ENCODE data around the gene SLC25A39. TPM values are rescaled to one million over a fixed set of nuclear protein-coding genes. Genes with fewer than 3 reads are reported as not detected.

Gene SLC25A39
- total RNA-seq, 6 experiments from 2014 or later, result 56.3 to 111 (median 64.6) TPM

DNA sequence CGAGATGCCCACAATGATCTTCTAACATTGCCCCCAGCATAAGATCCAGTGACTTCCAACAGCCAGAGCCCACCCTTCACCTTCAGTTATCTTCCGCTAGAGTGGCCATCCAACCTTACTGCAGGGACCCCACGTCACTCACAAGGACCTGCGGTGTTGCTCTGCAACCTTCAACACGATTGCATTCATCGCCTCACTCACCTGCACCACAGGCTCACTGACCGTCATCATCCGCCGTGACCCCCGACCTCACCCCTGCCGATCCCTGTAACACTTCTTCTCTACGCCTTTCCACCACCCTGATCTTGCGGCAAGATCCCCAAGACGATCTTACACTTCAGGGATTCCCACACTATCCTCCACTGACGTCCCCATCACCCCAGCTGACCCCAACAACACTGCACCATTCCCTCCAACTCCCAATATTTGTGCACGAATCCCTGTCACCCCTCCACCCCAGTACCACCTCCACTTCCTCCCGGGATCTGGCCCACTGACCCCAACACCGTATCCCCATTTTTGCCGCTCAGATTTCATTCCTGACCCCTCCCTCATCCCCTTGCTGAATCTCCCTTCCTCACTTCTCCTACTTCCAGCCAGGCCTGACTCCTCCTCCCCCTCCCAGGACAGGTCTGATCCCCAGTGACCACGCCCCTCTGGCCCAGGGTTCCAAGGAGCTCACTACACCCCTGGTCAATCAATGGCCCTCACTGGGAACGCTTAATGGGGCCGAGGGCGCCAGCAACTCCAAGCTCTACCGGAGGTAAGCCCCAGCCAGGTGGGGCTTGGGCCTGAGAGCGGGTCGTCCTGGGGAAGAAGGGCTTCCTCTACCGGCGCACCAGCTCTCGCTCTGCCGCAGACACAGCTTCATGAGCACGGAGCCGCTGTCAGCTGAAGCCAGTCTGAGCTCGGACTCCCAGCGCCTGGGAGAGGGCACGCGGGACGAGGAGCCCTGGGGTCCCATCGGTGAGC, 8.6 kb downstream of the SLC25A39 start:
- H3K9me3 ChIP-seq, result no peaks in the 10 kb centered on the region
- H3K4me3 ChIP-seq, result no peak overlapping the region
- no peaks in the 10 kb centered on the region for H3K4me1 ChIP-seq
- WGBS (ENCODE audit: insufficient coverage, low coverage, low lambda C conversion rate, missing lambda C conversion rate), result 9% methylated on average over 27 of the region's 38 CpGs
- intact Hi-C loops (cut with DNase I), result no loop called here
- no peak overlapping the region for H3K27ac ChIP-seq
- H3K27me3 ChIP-seq, result no peaks in the 10 kb centered on the region
- ATAC-seq, result no peak
- no peak for DNase-seq
- TF ChIP-seq POLR2A (IDR thresholded peaks at IDR 0.05), result no peak
- TF ChIP-seq, protein P1, sequence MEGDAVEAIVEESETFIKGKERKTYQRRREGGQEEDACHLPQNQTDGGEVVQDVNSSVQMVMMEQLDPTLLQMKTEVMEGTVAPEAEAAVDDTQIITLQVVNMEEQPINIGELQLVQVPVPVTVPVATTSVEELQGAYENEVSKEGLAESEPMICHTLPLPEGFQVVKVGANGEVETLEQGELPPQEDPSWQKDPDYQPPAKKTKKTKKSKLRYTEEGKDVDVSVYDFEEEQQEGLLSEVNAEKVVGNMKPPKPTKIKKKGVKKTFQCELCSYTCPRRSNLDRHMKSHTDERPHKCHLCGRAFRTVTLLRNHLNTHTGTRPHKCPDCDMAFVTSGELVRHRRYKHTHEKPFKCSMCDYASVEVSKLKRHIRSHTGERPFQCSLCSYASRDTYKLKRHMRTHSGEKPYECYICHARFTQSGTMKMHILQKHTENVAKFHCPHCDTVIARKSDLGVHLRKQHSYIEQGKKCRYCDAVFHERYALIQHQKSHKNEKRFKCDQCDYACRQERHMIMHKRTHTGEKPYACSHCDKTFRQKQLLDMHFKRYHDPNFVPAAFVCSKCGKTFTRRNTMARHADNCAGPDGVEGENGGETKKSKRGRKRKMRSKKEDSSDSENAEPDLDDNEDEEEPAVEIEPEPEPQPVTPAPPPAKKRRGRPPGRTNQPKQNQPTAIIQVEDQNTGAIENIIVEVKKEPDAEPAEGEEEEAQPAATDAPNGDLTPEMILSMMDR (IDR thresholded peaks at IDR 0.05), result no peak
- H3K36me3 ChIP-seq, result peaks cover 0 to 14% (median under 1%) of the 10 kb centered on the region in 4 donors

DNA sequence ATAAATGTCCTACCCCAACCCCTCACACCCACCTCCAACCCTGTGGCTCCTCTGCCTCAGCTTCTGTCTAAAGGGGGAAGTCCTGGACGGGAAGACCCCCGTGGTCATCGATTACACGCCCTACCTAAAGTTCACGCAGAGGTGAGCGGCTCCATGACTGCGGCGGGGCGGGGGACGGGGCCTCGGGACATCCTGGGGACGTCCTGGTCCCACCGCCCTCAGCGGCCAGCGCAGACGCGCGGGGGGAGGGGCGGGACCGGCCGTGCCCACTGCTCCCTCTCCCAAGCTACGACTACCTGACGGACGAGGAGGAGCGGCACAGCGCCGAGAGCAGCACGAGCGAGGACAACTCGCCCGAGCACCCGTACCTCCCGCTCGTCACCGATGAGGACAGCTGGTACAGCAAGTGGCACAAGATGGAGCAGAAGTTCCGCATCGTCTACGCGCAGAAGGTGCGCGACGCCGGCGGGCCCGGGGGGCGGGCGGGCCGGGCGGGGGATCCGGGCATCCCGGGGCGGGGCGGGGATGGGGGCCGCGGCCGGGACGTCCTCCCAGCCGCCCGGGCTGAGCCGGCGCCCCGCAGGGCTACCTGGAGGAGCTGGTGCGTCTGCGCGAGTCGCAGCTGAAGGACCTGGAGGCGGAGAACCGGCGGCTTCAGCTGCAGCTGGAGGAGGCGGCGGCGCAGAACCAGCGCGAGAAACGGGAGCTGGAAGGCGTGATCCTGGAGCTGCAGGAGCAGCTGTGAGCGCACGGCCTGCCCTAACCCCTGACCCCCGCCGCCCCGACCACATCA, 9.6 kb downstream of the SLC25A39 start:
- Histone ChIP-seq H3K27ac (no peak overlapping the region), H3K27me3 (no peaks in the 10 kb centered on the region), H3K4me1 (no peaks in the 10 kb centered on the region), H3K4me3 (no peak overlapping the region), H3K36me3 (peaks cover 0 to 5% (median 0%) of the 10 kb centered on the region in 4 donors), H3K9me3 (no peaks in the 10 kb centered on the region)
- ATAC-seq (no peak), DNase-seq (no peak)
- intact Hi-C loops (cut with DNase I), result no loop called here
- 6% methylated on average over 8 of the region's 81 CpGs for WGBS (ENCODE audit: insufficient coverage, low coverage, low lambda C conversion rate, missing lambda C conversion rate)
- TF ChIP-seq, protein P1 (IDR thresholded peaks at IDR 0.05), result no peak
- no peak for TF ChIP-seq POLR2A (IDR thresholded peaks at IDR 0.05)

DNA sequence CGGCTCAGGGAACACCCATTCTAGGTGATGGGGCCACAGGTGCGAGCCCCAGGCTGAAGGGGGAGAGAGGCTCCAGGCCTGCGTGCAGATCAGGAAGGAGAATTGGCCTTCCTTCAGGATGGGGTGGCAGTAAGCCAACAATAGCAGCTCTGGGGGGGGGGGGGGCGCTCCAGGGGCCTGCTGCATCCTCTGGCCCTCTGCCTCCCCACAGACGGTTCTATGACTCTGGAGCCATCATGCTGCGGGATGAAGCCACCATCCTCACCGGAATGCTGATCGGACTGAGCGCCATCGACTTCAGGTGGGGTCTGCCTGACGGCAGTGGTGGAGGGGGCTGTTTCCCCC, 10.1 kb downstream of the SLC25A39 start:
- WGBS (ENCODE audit: insufficient coverage, low coverage, low lambda C conversion rate, missing lambda C conversion rate), result 22% methylated on average over 1 of the region's 11 CpGs
- Histone ChIP-seq H3K4me3 (no peak overlapping the region), H3K36me3 (no peaks in the 10 kb centered on the region), H3K27ac (no peak overlapping the region), H3K9me3 (no peaks in the 10 kb centered on the region), H3K4me1 (no peaks in the 10 kb centered on the region), H3K27me3 (no peaks in the 10 kb centered on the region)
- DNase-seq (no peak), ATAC-seq (no peak)
- TF ChIP-seq POLR2A (IDR thresholded peaks at IDR 0.05), result no peak
- intact Hi-C loops (cut with DNase I), result no loop called here

DNA sequence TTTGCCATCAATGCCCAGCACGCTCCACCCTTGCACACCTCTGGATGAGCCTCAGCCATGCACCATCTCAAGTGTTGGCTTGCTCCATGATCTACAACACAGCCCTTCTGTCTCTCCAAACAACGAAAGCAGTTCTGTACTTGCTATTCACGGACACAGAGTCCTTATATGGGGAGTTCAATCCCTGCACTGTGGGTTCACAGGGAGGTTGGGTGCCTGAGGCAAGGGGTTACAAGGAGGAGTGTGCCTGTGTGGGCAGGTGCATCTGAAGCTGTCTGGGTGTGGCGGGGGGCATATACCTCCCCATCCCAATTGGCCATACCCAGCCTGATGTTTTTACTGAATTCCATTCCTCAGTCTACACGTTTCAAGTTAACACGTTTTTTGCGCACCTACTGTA, 10.6 kb downstream of the SLC25A39 start:
- H3K9me3 ChIP-seq, result no peaks in the 10 kb centered on the region
- no peaks in the 10 kb centered on the region for H3K4me1 ChIP-seq
- no peak overlapping the region for H3K27ac ChIP-seq
- no peak overlapping the region for H3K4me3 ChIP-seq
- DNase-seq (no peak), ATAC-seq (no peak)
- TF ChIP-seq, protein P1 (IDR thresholded peaks at IDR 0.05), result no peak
- TF ChIP-seq POLR2A (IDR thresholded peaks at IDR 0.05), result no peak
- H3K36me3 ChIP-seq, result no peaks in the 10 kb centered on the region
- intact Hi-C loops (cut with DNase I), result no loop called here
- no peaks in the 10 kb centered on the region for H3K27me3 ChIP-seq
- 74% methylated on average over 7 of the region's 7 CpGs for WGBS (ENCODE audit: insufficient coverage, low coverage, low lambda C conversion rate, missing lambda C conversion rate)
